H9 (cell line): ENCODE measurements around the gene CSNK1G1. TPM values are rescaled to one million over a fixed set of nuclear protein-coding genes. Genes with fewer than 3 reads are reported as not detected.

Experiments used
- DNase-seq: peaks from one replicate; pipeline ENCODE4 v3.0.0-alpha.2; 2017
- H2AFZ ChIP-seq: one replicate; pipeline ENCODE4 v1.6.1; 2013; ENCODE audit warnings: mild to moderate bottlenecking, low read length, control low read depth, moderate library complexity
- H2AK5ac ChIP-seq: 2 replicates; pipeline ENCODE4 v1.6.1; 2013; ENCODE audit warnings: low read length, control low read depth, mixed read lengths; ENCODE audit not compliant: insufficient read length
- H2BK120ac ChIP-seq: one replicate; pipeline ENCODE4 v1.6.1; 2013; ENCODE audit warnings: low read depth, mild to moderate bottlenecking, low read length, control low read depth, inconsistent platforms; ENCODE audit not compliant: poor library complexity, severe bottlenecking
- H2BK12ac ChIP-seq: 2 replicates; pipeline ENCODE4 v1.6.1; 2013; ENCODE audit warnings: low read length, control low read depth, mixed read lengths, low read depth; ENCODE audit not compliant: insufficient read length
- H2BK15ac ChIP-seq: 2 replicates; pipeline ENCODE4 v1.6.1; 2013; ENCODE audit warnings: low read depth, low read length, control low read depth
- H2BK20ac ChIP-seq: one replicate; pipeline ENCODE4 v1.6.1; 2013; ENCODE audit warnings: low read depth, mild to moderate bottlenecking, low read length, control low read depth, inconsistent platforms; ENCODE audit not compliant: poor library complexity, severe bottlenecking
- H2BK5ac ChIP-seq: 2 replicates; pipeline ENCODE4 v1.6.1; 2013; ENCODE audit warnings: low read length, control low read depth, mixed read lengths; ENCODE audit not compliant: insufficient read length
- H3K14ac ChIP-seq: 2 replicates; pipeline ENCODE4 v1.6.1; 2013; ENCODE audit warnings: low read length, control low read depth; ENCODE audit not compliant: insufficient read depth
- H3K18ac ChIP-seq: 2 replicates; pipeline ENCODE4 v1.6.1; 2013; ENCODE audit warnings: low read depth, mild to moderate bottlenecking, mixed read lengths, low read length, control low read depth; ENCODE audit not compliant: insufficient read length
- H3K23ac ChIP-seq: 2 replicates; pipeline ENCODE4 v1.6.1; 2013; ENCODE audit warnings: low read length, control low read depth, mixed read lengths, low read depth; ENCODE audit not compliant: insufficient read length
- H3K23me2 ChIP-seq: 2 replicates; pipeline ENCODE4 v1.6.1; 2013; ENCODE audit warnings: low read depth, mild to moderate bottlenecking, mixed read lengths, low read length, control low read depth; ENCODE audit not compliant: insufficient read length, poor library complexity, severe bottlenecking
- H3K27ac ChIP-seq: 2 replicates; pipeline ENCODE4 v1.5.1; 2013; ENCODE audit warnings: low read length, control low read depth, mixed read lengths, low read depth; ENCODE audit not compliant: insufficient read length
- H3K27me3 ChIP-seq: 2 replicates; pipeline ENCODE4 v1.6.1; 2013; ENCODE audit warnings: low read length, control low read depth, inconsistent platforms; ENCODE audit not compliant: insufficient read depth
- H3K4ac ChIP-seq: 2 replicates; pipeline ENCODE4 v1.6.1; 2013; ENCODE audit warnings: low read depth, mild to moderate bottlenecking, control low read depth, inconsistent platforms, low read length, moderate library complexity
- H3K4me1 ChIP-seq: 2 replicates; pipeline ENCODE4 v1.6.1; 2013; ENCODE audit warnings: low read length, control low read depth, inconsistent platforms; ENCODE audit not compliant: insufficient read depth
- H3K4me2 ChIP-seq: 2 replicates; pipeline ENCODE4 v1.6.1; 2013; ENCODE audit warnings: low read length, control low read depth, mixed read lengths; ENCODE audit not compliant: insufficient read length, insufficient read depth
- H3K56ac ChIP-seq: 2 replicates; pipeline ENCODE4 v1.6.1; 2013; ENCODE audit warnings: low read depth, mild to moderate bottlenecking, mixed read lengths, low read length, control low read depth; ENCODE audit not compliant: insufficient read length
- H3K79me1 ChIP-seq: 2 replicates; pipeline ENCODE4 v1.6.1; 2013; ENCODE audit warnings: low read depth, mild to moderate bottlenecking, moderate library complexity, low read length, control low read depth, inconsistent platforms; ENCODE audit not compliant: insufficient read depth, poor library complexity, severe bottlenecking
- H3K79me2 ChIP-seq: 2 replicates; pipeline ENCODE4 v1.6.1; 2013; ENCODE audit warnings: low read length, control low read depth, inconsistent platforms; ENCODE audit not compliant: insufficient read depth
- H3K9ac ChIP-seq: 2 replicates; pipeline ENCODE4 v1.6.1; 2013; ENCODE audit warnings: low read length, control low read depth, mixed read lengths; ENCODE audit not compliant: insufficient read length; ENCODE audit errors: extremely low read depth
- H3K9me3 ChIP-seq: one replicate; pipeline ENCODE4 v1.6.1; 2013; ENCODE audit warnings: low read depth, low read length, inconsistent platforms; ENCODE audit not compliant: control insufficient read depth
- H3T11ph ChIP-seq: one replicate; pipeline ENCODE4 v1.6.1; 2013; ENCODE audit warnings: mild to moderate bottlenecking, low read length, control low read depth, inconsistent platforms
- H4K20me1 ChIP-seq: one replicate; pipeline ENCODE4 v1.6.1; 2013; ENCODE audit not compliant: control insufficient read depth, insufficient read length, insufficient read depth
- H4K5ac ChIP-seq: 2 replicates; pipeline ENCODE4 v1.6.1; 2013; ENCODE audit warnings: low read depth, mild to moderate bottlenecking, mixed read lengths, low read length, control low read depth; ENCODE audit not compliant: insufficient read length
- H4K8ac ChIP-seq: replicated peaks from 2 replicates; pipeline ENCODE4 v1.6.1; 2013; ENCODE audit warnings: low read length, control low read depth, mixed read lengths, low read depth; ENCODE audit not compliant: insufficient read length
- H4K91ac ChIP-seq: 2 replicates; pipeline ENCODE4 v1.6.1; 2013; ENCODE audit warnings: low read depth, mild to moderate bottlenecking, moderate library complexity, mixed read lengths, low read length, control low read depth; ENCODE audit not compliant: insufficient read length
- H3K27ac Mint-ChIP-seq, 3 experiments: 2 replicates in 2 of 3; 3 replicates in 1 of 3; pipeline ENCODE4 v1.8.0; 2020 to 2021; ENCODE audit warnings: mixed read lengths in 3 of 3, mild to moderate bottlenecking in 1 of 3, moderate library complexity in 1 of 3
- H3K27me3 Mint-ChIP-seq: 2 replicates; pipeline ENCODE4 v1.8.0; 2021; ENCODE audit warnings: low read depth, mild to moderate bottlenecking, moderate library complexity, mixed read lengths
- H3K36me3 Mint-ChIP-seq, 3 experiments: 2 replicates in 2 of 3; 3 replicates in 1 of 3; pipeline ENCODE4 v1.8.0; 2020 to 2021; ENCODE audit warnings: low read depth in 3 of 3, mixed read lengths in 3 of 3; ENCODE audit not compliant: insufficient read depth in 1 of 3
- H3K4me1 Mint-ChIP-seq, 2 experiments: 2 replicates each; pipeline ENCODE4 v1.8.0; 2020; ENCODE audit warnings: mixed read lengths in 2 of 2
- H3K4me3 Mint-ChIP-seq, 2 experiments: 2 replicates in 1 of 2; 3 replicates in 1 of 2; pipeline ENCODE4 v1.8.0; 2020 to 2021; ENCODE audit warnings: mild to moderate bottlenecking in 2 of 2, mixed read lengths in 2 of 2, moderate library complexity in 1 of 2
- H3K9me3 Mint-ChIP-seq, 2 experiments: 2 replicates in 1 of 2; 3 replicates in 1 of 2; pipeline ENCODE4 v1.8.0; 2020; ENCODE audit warnings: mild to moderate bottlenecking in 2 of 2, mixed read lengths in 2 of 2, moderate library complexity in 1 of 2
- total RNA-seq: library from RNA; stranded (reverse); gene quantifications from 2 replicates; pipeline ENCODE4 v1.2.1, GENCODE V29; 2021
- TF ChIP-seq, protein P1 (sequence below): fragments of 200-600 bp; sonication (generic); conservative IDR thresholded peaks from 3 replicates; pipeline ENCODE4 v1.8.0; 2021; ENCODE audit warnings: antibody characterized with exemption, mild to moderate bottlenecking

The CSNK1G1 gene
- total RNA-seq, 1 experiment from 2014 or later = 17.1 TPM

DNA sequence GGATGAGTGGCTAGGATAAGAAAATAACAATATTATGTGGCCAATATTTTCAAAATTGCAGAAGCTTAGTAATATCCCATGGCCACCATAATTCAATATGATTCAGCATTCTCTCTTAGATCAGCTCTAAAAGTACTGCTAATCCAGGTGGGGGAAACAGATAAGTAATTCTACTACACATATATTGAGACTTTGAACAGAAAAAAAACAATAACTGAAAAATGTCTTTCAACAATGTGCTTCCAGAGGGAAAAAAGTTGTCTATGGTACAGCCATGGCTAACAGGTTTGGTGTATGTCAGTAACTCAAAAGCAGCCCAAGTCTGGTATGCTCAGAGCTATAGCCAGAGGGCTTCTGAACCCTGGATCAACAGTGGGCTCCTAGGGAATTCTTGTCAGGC, 150.8 kb downstream of the CSNK1G1 start:
- H3K79me2 ChIP-seq = no peaks in the 10 kb centered on the region
- H3K79me1 ChIP-seq = no peaks in the 10 kb centered on the region
- H2BK120ac ChIP-seq = no peak overlapping the region
- H3K9ac ChIP-seq = no peak overlapping the region
- TF ChIP-seq, protein P1, sequence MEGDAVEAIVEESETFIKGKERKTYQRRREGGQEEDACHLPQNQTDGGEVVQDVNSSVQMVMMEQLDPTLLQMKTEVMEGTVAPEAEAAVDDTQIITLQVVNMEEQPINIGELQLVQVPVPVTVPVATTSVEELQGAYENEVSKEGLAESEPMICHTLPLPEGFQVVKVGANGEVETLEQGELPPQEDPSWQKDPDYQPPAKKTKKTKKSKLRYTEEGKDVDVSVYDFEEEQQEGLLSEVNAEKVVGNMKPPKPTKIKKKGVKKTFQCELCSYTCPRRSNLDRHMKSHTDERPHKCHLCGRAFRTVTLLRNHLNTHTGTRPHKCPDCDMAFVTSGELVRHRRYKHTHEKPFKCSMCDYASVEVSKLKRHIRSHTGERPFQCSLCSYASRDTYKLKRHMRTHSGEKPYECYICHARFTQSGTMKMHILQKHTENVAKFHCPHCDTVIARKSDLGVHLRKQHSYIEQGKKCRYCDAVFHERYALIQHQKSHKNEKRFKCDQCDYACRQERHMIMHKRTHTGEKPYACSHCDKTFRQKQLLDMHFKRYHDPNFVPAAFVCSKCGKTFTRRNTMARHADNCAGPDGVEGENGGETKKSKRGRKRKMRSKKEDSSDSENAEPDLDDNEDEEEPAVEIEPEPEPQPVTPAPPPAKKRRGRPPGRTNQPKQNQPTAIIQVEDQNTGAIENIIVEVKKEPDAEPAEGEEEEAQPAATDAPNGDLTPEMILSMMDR = no peak
- H2BK15ac ChIP-seq = no peak overlapping the region
- H3K4me2 ChIP-seq = no peak overlapping the region
- no peaks in the 10 kb centered on the region for H3K4me1 Mint-ChIP-seq
- no peaks in the 10 kb centered on the region for H3K4me1 ChIP-seq
- no peak overlapping the region for H4K8ac ChIP-seq
- H3K27me3 ChIP-seq = no peaks in the 10 kb centered on the region
- no peak overlapping the region for H4K5ac ChIP-seq
- H3K4me3 Mint-ChIP-seq = no peak overlapping the region
- H4K20me1 ChIP-seq = no peaks in the 10 kb centered on the region
- no peak overlapping the region for H3K18ac ChIP-seq
- H3K56ac ChIP-seq = no peak overlapping the region
- no peak overlapping the region for H3K23ac ChIP-seq
- H3K9me3 Mint-ChIP-seq = no peaks in the 10 kb centered on the region
- no peak overlapping the region for H3T11ph ChIP-seq
- no peak for DNase-seq
- no peak overlapping the region for H3K4ac ChIP-seq
- no peak overlapping the region for H2BK20ac ChIP-seq
- no peak overlapping the region for H4K91ac ChIP-seq
- H3K27ac ChIP-seq = no peak overlapping the region
- no peak overlapping the region for H3K27ac Mint-ChIP-seq
- no peaks in the 10 kb centered on the region for H3K23me2 ChIP-seq
- H2AK5ac ChIP-seq = no peak overlapping the region
- H3K27me3 Mint-ChIP-seq = no peaks in the 10 kb centered on the region
- H3K9me3 ChIP-seq = no peaks in the 10 kb centered on the region
- H2BK5ac ChIP-seq = no peak overlapping the region
- H2BK12ac ChIP-seq = no peak overlapping the region
- no peak overlapping the region for H2AFZ ChIP-seq
- no peak overlapping the region for H3K14ac ChIP-seq
- H3K36me3 Mint-ChIP-seq = peaks cover 4 to 27% (median 13%) of the 10 kb centered on the region in 3 experiments; a peak in 6 of 7 replicates
